Raji (cell line): ENCODE measurements around the gene VWA7.

ENCODE experiments used
- POLR2A ChIP-seq: IDR thresholded peaks from 2 replicates; pipeline ENCODE4 v1.6.1; 2011; ENCODE audit warnings: low read depth, low read length, control low read depth; ENCODE audit not compliant: insufficient read depth

Gene VWA7

GRCh38 chr6:31717499-31718222 is 59.5 kb downstream of the VWA7 start:
- TF ChIP-seq POLR2A: no peak
